H54 (cell line): ENCODE results near the gene GAR1.
"Not testable (repeated sequence)": the region's sequence is repeated elsewhere in the genome, so short reads cannot be mapped to it uniquely, and the experiment has no call there.

Experiments used
- DNase-seq: peaks from one replicate; pipeline ENCODE4 v3.0.0; 2011; ENCODE audit warnings: low spot score, mixed read lengths; ENCODE audit not compliant: insufficient read length
- FAIRE-seq: peaks from 3 replicates; lab custom pipeline; 2011; peaks lifted over from hg19 to GRCh38; lab: Jason Lieb, UNC
- POLR2A ChIP-seq: IDR thresholded peaks from 2 replicates; pipeline ENCODE4 v1.6.1; 2011; ENCODE audit warnings: low read depth, mild to moderate bottlenecking, low read length

Gene GAR1

DNA sequence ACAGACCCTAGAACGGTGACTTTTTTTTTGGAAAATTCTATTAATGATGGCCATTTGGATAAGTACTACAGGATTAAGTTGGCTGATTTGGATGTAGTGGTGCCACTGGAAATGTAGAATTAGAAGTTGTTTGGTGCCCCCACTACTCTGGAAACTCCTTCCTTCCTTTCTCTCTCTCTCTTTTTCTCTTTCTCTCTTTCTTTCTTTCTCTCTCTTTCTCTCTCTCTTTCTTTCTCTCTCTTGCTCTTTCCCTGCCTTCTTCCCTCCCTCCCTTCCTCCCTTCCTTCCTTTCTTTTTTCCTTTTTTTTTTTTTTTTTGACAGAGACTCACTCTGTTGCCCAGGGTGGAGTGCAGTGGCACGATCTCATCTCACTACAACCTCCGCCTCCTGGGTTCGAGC is 2.7 kb downstream of the GAR1 start:
- DNase-seq (no peak), FAIRE-seq (no peak)
- no peak for TF ChIP-seq POLR2A

DNA sequence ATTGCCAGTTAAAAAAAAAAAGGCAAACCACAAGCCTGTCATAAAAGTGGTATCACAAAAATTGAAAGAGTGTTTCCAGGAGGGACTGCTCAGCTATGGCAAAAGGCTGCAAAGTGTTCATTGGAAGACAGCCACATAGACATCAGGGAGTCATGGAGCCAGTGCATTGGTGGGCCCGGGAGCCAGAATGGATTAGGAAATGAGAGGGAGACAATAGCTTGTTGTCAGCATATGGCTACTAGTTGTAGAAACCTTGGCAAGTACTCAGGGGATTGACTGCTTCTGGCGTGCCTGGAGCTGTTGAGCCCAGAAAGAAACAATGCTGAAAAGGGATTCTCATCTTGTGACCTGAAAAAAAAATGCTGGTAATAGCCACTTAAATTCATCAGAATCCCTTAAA is 5.0 kb downstream of the GAR1 start:
- FAIRE-seq (no peak), DNase-seq (no peak)
- TF ChIP-seq POLR2A, result no peak

DNA sequence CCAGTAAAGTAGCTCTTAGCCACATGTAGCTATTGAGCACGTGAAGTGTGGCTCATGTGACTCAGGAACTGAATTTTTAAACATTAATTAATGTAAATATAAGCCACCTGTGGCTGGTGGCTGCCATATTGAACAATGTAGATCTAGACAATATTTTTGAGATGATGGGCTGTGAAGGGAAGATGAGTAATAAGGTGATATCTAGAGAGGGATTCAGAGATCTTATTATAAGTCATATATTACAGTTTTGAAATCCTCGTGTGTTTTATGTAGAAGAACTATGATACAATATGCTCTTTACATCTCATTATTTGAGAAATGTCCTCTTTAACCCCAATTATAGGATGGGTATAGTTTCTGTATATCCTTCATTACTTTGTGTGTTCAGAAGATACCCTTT is 5.6 kb downstream of the GAR1 start:
- DNase-seq, result no peak
- TF ChIP-seq POLR2A, result no peak
- FAIRE-seq, result no peak

DNA sequence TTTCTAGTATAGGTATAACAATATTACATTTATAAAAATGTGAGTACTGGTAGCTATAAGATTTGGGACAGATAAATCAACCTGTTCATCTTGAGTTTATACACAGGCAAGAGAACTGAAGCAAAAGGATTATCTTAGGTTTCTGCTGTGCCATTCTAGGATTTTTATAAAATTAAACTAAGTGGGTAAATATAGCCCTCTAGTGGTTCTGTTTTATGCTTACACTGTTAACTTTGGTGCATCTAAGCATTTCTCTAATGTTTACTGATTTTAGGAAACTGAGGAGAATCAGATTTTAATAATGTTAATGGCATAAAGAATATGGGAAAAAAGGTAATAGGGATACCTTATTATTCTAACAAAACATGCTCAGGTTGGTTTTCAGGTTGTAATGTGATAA is 11.2 kb downstream of the GAR1 start:
- TF ChIP-seq POLR2A, result no peak
- FAIRE-seq (no peak), DNase-seq (no peak)

DNA sequence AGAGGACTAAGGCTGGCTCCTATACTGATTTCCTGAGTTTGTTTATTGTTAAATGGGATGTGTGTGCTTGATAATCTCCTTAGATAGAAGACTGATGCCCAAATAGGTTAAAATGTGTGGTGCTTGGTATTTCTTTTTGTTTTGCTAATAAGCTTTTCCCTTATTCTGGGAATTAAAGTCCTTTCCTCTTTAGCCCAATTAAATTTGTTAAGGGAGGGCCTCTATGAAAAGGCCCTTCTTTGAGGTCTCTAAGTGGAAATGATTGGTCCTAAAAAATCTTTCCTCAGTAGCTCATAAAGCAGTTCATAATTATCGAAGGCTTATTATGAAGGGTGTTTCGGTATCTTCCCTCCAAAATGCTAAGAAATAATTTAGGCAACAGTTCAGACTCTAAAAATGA is 12.1 kb downstream of the GAR1 start, which contains the start of gene RRH:
RRH (plus strand) TSS at position 301 of the 400 bp plus-strand sequence; CDS start at position 357, 56 bp downstream.
- FAIRE-seq (no peak), DNase-seq (no peak)
- no peak for TF ChIP-seq POLR2A

DNA sequence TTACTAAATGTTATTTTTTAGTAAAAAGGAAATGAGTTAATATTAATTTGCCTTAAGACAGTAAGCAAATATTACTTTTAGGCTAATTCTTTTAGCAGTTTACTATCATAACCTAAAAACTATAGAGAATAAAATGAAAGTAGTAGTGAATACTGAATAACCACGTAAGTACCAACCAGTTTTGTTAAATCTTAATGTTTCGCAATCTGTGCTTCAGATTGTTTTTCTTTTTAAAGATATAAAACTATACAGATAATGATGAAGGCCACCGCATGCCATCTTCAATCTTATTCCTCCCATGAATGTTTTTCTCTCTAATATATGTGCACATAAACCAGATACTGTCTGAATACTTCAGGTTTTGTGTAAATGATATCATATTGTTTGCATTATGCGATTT is 18.2 kb downstream of the GAR1 start:
- TF ChIP-seq POLR2A, result no peak
- DNase-seq, result no peak
- no peak for FAIRE-seq

DNA sequence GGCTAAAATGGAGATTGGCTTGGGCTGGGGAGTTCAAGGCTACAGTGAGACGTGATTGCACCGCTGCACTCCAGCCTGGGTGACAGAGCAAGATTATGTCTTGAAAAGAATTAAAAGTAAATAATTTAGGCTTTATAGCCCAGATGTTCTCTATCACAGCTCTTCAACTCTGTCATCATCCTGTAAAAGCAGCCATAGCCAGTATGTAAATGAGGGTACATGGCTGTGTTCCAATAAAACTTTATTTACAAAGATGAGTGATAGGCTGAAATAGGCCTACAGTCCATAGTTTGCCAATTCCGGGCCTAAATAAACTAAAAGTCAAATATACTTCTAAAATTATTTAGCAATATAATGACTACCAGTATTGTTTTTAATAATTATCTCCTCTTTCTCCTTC is 21.4 kb downstream of the GAR1 start:
- DNase-seq (no peak), FAIRE-seq (no peak)
- TF ChIP-seq POLR2A, result no peak

DNA sequence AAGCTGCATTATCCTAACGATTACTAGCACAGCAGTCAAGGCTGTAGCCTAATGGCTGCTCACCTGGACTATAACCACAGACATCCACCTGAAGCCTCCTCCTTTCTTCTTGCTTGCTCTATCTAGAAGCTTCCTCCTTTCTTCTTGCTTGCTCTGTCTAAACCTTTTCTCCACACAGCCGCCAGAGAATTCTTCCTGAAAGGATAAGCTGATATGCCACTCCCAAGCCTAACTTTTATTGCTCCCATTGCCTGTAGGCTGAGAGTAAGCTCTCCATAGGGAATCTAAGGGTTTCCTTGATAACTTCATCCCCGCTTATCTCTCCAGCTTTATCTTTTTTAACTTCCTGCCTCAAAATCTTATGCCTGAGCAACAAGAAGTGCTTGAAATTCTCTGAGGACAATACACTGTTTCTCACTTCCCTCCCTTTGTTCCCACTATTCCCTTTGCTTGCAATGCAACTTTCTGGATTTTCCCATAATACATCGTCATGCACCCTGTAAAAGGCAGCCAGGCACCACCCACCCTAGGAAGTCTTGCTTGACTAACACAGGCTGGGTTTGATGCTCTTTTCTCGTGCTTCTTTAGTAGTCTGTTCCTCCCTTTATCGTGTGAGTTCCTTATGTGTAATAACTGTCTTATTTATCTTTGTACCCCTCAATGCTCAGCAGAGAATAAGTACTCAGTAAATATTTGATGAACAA is 31.0 kb downstream of the GAR1 start:
- FAIRE-seq (no peak), DNase-seq (no peak)
- no peak for TF ChIP-seq POLR2A

DNA sequence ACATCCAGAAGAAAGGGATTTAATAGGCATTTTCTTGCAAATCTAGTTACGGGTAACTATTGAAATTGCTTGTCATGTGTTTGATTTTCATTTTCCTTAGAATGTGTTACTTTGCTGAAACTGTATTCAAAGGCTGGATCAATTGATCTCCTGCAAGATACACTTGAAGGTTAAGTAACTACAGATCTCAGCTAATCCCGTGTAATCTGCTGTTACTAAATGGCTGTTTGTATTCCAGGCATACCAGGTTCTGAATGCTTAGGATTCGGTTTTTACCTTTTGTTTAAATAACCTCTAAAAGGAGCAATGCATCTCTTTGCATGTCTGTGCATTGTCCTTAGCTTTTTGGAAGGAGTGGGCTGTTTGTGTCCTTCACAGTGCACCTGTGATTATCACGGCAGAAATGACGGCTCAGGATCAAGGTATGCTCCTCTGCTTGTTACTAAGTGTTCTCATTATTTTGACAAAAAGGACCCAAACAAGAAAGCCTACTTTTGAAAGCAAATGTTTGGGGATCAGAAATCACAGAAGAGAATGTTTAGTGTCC is 32.4 kb downstream of the GAR1 start, which contains the start of gene LRIT3:
LRIT3 (plus strand) TSS at position 212 of the 547 bp plus-strand sequence; CDS start at position 307, 95 bp downstream.
- FAIRE-seq (no peak), DNase-seq (no peak)
- TF ChIP-seq POLR2A, result no peak

DNA sequence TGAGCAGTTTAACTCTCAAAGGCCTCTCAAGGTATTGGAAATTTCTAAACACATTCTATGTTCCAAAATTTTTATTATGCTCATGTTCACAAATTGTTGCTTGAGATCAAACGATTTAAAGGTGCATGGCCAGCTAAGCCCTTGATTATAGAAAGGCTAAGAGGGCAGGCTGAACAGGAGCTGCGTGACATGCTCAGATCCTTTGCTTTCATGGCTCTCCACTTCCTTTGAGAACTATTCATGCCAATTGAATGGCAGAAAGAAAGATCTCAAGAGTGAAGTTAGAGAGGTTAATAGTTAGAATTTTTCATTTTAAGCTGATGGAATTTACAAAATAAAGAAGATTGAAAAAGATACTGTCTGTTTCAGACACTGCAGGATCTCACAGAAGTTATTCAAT is 32.9 kb downstream of the GAR1 start:
- FAIRE-seq (no peak), DNase-seq (no peak)
- no peak for TF ChIP-seq POLR2A

DNA sequence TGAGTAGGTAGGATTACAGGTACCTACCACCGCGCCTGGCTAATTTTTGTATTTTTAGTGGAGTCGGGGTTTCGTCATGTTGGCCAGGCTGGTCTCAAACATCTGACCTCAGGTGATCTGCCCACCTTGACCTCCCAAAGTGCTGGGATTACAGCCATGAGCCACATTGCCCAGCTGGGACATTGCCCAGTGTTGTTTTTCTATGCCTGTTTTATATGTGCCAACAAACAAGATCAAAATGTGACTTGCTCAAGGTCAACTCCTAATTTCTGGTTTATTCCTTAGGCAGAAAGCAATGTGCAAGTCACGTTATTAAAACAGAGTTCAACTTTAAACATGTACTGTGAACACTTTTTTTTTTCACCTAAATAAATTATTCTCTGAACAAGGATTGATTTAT is 35.0 kb downstream of the GAR1 start:
- DNase-seq (no peak), FAIRE-seq (no peak)
- TF ChIP-seq POLR2A, result no peak

DNA sequence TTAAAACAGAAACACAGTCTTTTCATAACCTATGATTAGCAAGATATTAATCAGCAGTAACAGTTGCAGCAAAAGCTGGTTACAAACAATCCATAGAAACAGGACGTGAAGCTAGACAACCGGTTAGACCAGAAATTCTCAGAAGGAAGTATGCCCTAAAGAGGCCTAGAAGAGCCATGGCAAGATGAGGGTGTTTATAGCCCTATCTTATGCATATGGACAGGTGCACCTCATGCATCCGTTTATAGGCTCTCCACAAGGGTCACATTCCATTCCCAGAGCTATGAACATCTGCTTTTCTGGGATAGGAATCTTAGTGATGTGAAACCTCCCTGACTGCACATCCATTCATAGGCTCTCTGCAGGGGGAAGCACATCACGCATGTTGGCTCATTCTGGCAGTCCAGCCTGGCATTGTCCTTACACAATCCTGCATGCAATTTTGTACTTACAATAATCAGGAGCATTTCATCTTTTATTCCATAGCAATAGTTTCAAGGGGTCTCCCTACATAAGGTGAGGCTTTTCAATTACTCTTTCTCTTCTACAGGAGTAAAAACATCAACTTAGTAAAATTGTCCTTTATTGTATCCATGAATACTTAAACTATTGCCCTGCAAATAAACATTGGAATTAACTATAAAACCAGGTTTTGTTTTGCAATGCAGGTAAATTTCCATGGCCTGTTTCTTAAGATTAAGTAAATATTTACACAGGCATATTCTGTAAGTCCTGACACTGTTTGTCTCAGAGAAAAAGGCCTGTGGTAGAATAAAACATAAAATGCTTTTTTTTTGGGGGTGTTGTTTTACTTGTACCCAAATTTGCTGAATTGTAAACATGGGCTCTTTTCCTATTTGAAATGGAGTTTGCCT is 44.1 kb downstream of the GAR1 start:
- DNase-seq, FAIRE-seq: not testable (repeated sequence)

DNA sequence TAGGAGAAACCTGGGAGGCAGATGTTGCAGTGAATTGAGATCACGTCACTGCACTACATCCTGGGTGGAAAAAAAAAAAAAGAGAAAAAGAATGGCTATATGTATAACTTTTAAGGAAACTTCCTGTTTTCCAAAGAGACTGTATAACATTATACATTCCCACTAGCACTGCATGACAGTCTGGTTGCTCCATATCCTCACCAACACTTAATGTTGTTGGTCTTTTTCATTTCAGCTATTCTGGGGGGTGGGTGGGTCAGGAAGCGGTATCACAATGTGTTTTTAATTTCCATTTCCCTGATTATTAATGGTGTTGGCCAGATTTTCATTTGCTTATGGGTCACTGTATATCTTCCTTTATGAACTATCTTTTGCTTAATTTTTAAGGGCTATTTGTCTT is 45.7 kb downstream of the GAR1 start:
- DNase-seq (no peak), FAIRE-seq (no peak)
- no peak for TF ChIP-seq POLR2A

DNA sequence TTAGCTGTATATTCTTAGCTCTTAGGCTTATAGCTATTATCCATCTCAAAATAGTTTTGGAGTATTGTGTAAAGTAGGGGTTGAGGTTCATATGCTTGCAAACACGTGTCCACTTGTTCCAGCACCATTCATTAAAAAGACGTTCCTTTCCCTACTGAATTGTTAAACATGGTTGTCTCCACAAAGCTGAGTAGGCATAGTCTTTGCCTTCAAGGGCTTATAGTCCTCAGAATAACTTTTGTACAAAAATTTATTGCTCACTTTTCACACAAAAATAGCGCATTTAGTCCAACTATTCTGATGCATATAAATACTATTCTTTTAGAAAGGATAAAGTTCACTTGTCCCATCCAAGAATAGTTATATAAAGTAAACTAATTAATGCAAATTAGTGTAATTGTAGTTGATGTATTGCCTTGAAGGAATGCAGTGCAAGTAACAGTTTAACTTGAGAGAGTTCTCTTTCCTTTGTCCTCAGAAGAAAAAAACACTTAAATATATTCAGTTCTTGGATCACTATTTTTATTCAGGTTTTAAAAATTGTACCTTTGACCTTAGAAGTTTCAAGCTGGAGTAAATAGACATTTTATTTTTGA is 46.5 kb downstream of the GAR1 start:
- DNase-seq, result no peak
- no peak for TF ChIP-seq POLR2A
- FAIRE-seq, result no peak

DNA sequence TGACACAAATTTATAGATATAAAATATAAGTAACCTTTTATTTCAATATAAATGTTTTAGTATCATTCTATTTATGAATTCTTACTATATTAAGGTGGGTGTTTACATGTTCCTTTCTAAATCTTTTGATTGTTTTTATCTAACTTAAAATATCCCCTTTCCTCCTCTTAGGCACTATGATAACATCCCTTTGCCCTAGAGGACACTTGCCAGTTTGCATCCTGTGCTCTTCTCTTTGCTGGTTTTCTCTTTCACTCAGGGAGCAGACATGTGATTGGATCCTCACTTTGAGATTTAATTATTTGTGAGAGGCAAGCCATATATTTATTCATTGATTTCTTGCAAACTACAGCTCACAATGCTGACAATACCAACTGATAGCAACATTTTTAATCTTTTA is 48.6 kb downstream of the GAR1 start:
- DNase-seq, result no peak
- TF ChIP-seq POLR2A, result no peak
- no peak for FAIRE-seq
